GM12878 (cell line): ENCODE measurements around the gene ABHD13. TPM values are rescaled to one million over a fixed set of nuclear protein-coding genes. Genes with fewer than 3 reads are reported as not detected.

Source experiments
- ATAC-seq: fragments of 200-7000 bp; cut with Tn5 transposase; 3 replicates; pipeline ENCODE4 v1.9.1; 2020; ENCODE audit warnings: mild to moderate bottlenecking, moderate library complexity
- BruUV-seq: library from RNA; stranded (reverse); fragments of 400-500 nt; replicated peaks from 2 replicates; lab custom pipeline; 2021; lab: Mats Ljungman, UMichigan
- CTCF ChIA-PET: fragments of 300-600 bp; sonication (Branson Sonifier 250); formaldehyde crosslinking; extraction: SDS; loops from one replicate; lab custom pipeline; 2021; ENCODE audit warnings: inconsistent platforms; lab: Yijun Ruan, JAX
- POLR2A ChIA-PET: fragments of 350-600 bp; formaldehyde crosslinking; extraction: SDS; loops from one replicate; lab custom pipeline; 2021; ENCODE audit warnings: inconsistent platforms; lab: Charles Lee
- RAD21 ChIA-PET: fragments of 300-600 bp; sonication (Branson Sonifier 250); formaldehyde crosslinking; loops from one replicate; lab custom pipeline; 2023; ENCODE audit warnings: antibody characterized with exemption; ENCODE audit not compliant: unreplicated experiment; lab: Charles Lee
- SMC1A ChIA-PET: fragments of 300-600 bp; sonication (Branson Sonifier 250); formaldehyde crosslinking; loops from one replicate; lab custom pipeline; 2023; ENCODE audit not compliant: unreplicated experiment, uncharacterized antibody; lab: Charles Lee
- DNase-seq: peaks from one replicate; pipeline ENCODE4 v3.0.0-alpha.2; 2011; ENCODE audit warnings: low read depth, low spot score
- FAIRE-seq: peaks from 3 replicates; lab custom pipeline; 2011; peaks lifted over from hg19 to GRCh38; lab: Jason Lieb, UNC
- H2AFZ ChIP-seq: 2 replicates; pipeline ENCODE4 v1.6.0; 2011; ENCODE audit warnings: low read depth, low read length, control low read depth; ENCODE audit not compliant: control insufficient read depth
- H3K27ac ChIP-seq: 2 replicates; pipeline ENCODE4 v1.5.1; 2011; ENCODE audit warnings: control low read depth; ENCODE audit not compliant: control insufficient read depth, insufficient read depth
- H3K27me3 ChIP-seq, 2 experiments: replicated peaks in 1 of 2; 2 replicates each; pipeline versions ENCODE4 v1.6.0 to v1.6.1; 2011; ENCODE audit warnings: low read length in 1 of 2; ENCODE audit not compliant: control insufficient read depth in 2 of 2, insufficient read depth in 2 of 2
- H3K36me3 ChIP-seq, 2 experiments: 2 replicates each; pipeline ENCODE4 v1.5.1; 2011; ENCODE audit warnings: low read length in 1 of 2; ENCODE audit not compliant: control insufficient read depth in 2 of 2, insufficient read depth in 2 of 2
- H3K4me1 ChIP-seq: 2 replicates; pipeline ENCODE4 v1.6.1; 2011; ENCODE audit warnings: mild to moderate bottlenecking, low read length, moderate library complexity, mixed read lengths; ENCODE audit not compliant: control insufficient read depth, insufficient read depth
- H3K4me2 ChIP-seq: 2 replicates; pipeline ENCODE4 v1.6.0; 2011; ENCODE audit warnings: control low read depth; ENCODE audit not compliant: control insufficient read depth, insufficient read depth
- H3K4me3 ChIP-seq: fragments of 200-600 bp; sonication (generic); 2 replicates; pipeline ENCODE4 v1.5.1; 2016
- H3K79me2 ChIP-seq: 2 replicates; pipeline ENCODE4 v1.6.0; 2011; ENCODE audit warnings: low read length; ENCODE audit not compliant: control insufficient read depth, insufficient read depth
- H3K9ac ChIP-seq: 2 replicates; pipeline ENCODE4 v1.8.0; 2011; ENCODE audit warnings: low read length, control low read depth, mixed read lengths; ENCODE audit not compliant: control insufficient read depth, insufficient read depth
- H3K9me3 ChIP-seq: replicated peaks from 3 replicates; pipeline ENCODE4 v1.5.1; 2011; ENCODE audit warnings: mild to moderate bottlenecking, low read length; ENCODE audit not compliant: control insufficient read depth, insufficient read depth
- H4K20me1 ChIP-seq: 2 replicates; pipeline ENCODE4 v1.6.0; 2011; ENCODE audit not compliant: control insufficient read depth, insufficient read depth
- ATF2 ChIP-seq: IDR thresholded peaks from 2 replicates; pipeline ENCODE4 v1.6.1; 2012; ENCODE audit warnings: low read length, inconsistent platforms
- CHD1 ChIP-seq: IDR thresholded peaks from 2 replicates; pipeline ENCODE4 v1.6.1; 2012; ENCODE audit warnings: low read depth, low read length, improper control_type of control experiment
- IKZF2 ChIP-seq, 2 experiments: fragments of 450-650 bp; IDR thresholded peaks; 2 replicates each; pipeline ENCODE4 v1.6.1; 2017; ENCODE audit warnings: mild to moderate bottlenecking in 2 of 2, moderate library complexity in 2 of 2
- POLR2AphosphoS5 ChIP-seq: IDR thresholded peaks from 2 replicates; pipeline ENCODE4 v1.6.1; 2011; ENCODE audit warnings: mild to moderate bottlenecking, low read length, inconsistent platforms
- RUNX3 ChIP-seq: IDR thresholded peaks from 2 replicates; pipeline ENCODE4 v1.6.1; 2012; ENCODE audit warnings: low read length, inconsistent platforms
- TCF7 ChIP-seq: IDR thresholded peaks from 2 replicates; pipeline ENCODE4 v1.6.1; 2014; ENCODE audit warnings: antibody characterized with exemption, borderline replicate concordance
- ZBTB4 ChIP-seq: fragments of 450-650 bp; formaldehyde crosslinking; IDR thresholded peaks from 2 replicates; pipeline ENCODE4 v1.4.0; 2022; ENCODE audit warnings: mild to moderate bottlenecking, moderate library complexity
- WGBS: methylation state at CpG from one replicate; pipeline ENCODE4 v1.1.6; 2016; ENCODE audit warnings: low lambda C conversion rate; ENCODE audit not compliant: insufficient replicate concordance, insufficient coverage; ENCODE audit errors: missing lambda C conversion rate; 5-methylcytosine and 5-hydroxymethylcytosine counted together
- in situ Hi-C: fragments of 300-500 bp; cut with MboI; formaldehyde crosslinking; loops from 9 replicates; pipeline ENCODE4 v1.14.3; 2018; ENCODE audit warnings: mixed read lengths
- intact Hi-C: fragments of 100-400 bp; cut with micrococcal nuclease; formaldehyde crosslinking; loops from one replicate; pipeline ENCODE4 v1.14.2; 2022; ENCODE audit not compliant: unreplicated experiment
- polyA plus RNA-seq, 11 experiments: library from polyadenylated mRNA; depleted of rRNA in 4 of 11; unstranded in 6 of 11; stranded (reverse) in 5 of 11; fragments of >200 nt; fragmentation: Nextera tagmentation in 4 of 11; fragmentation: Illumina TruSeq in 1 of 11; extraction: Ambion mirVana in 4 of 11; extraction: Trizol in 1 of 11; gene quantifications; 1 replicate in 1 of 11; 2 replicates in 10 of 11; pipeline versions ENCODE4 v1.2.1 to v1.2.3, GENCODE V29; 2011 to 2016; ENCODE audit warnings: inconsistent platforms in 2 of 11, missing spikeins in 2 of 11, low read depth in 1 of 11
- total RNA-seq, 4 experiments: library from RNA; depleted of rRNA in 3 of 4; stranded (reverse); fragments of >200 nt in 3 of 4; fragmentation: Illumina TruSeq in 1 of 4; extraction: Trizol in 1 of 4; gene quantifications; 2 replicates each; pipeline versions ENCODE4 v1.2.1 to v1.2.3, GENCODE V29; 2013 to 2021

ABHD13 gene
- total and polyA plus RNA-seq, 10 of the 15 experiments (the other 5 are each of a cell fraction or from before 2014, with no cell fraction given): 3.2 to 10.7 (median 6.5) TPM

- H4K20me1 ChIP-seq: no peaks in the 10 kb centered on the region
- WGBS: 100% methylated on average over 5 of the region's 5 CpGs
- DNase-seq: no peak
- H3K4me2 ChIP-seq: no peak overlapping the region
- CTCF ChIA-PET: interaction anchor here (1.0 to 1.5 kb wide), 5 partner anchors 9 to 50 kb away, joined by 3 to 4 read pairs (median 3); no protein-coding TSS in a partner anchor
- H2AFZ ChIP-seq: no peak overlapping the region
- POLR2A ChIA-PET: no interaction called here
- in situ Hi-C loops: no loop called here
- no peak overlapping the region for H3K9ac ChIP-seq
- peaks cover 1% of the 10 kb centered on the region for H3K79me2 ChIP-seq
- ATAC-seq: no peak
- no peak for TF ChIP-seq RUNX3
- TF ChIP-seq TCF7: no peak
- no peak for TF ChIP-seq POLR2AphosphoS5
- no peak for TF ChIP-seq ZBTB4 (CRISPR knock-in tag)
- no peak for TF ChIP-seq CHD1
- no peak for TF ChIP-seq ATF2
- no peak for TF ChIP-seq IKZF2 (IDR thresholded peaks at IDR 0.05)
- H3K27ac ChIP-seq: no peak overlapping the region
- no peaks in the 10 kb centered on the region for H3K27me3 ChIP-seq
- no peaks in the 10 kb centered on the region for H3K9me3 ChIP-seq
- intact Hi-C loops: no loop called here
- RAD21 ChIA-PET: no interaction called here
- H3K4me1 ChIP-seq: peaks cover 7% of the 10 kb centered on the region; the same call in 1 of the 2 replicates
- FAIRE-seq: no peak
- no TSS peak for BruUV-seq
- no peaks in the 10 kb centered on the region for H3K36me3 ChIP-seq
- no peak overlapping the region for H3K4me3 ChIP-seq
- SMC1A ChIA-PET: interaction anchor here (1.8 kb wide), 1 partner anchor 12 kb away, joined by 4 read pairs; no protein-coding TSS in a partner anchor
These were observed 55.4 kb downstream of the ABHD13 start for GRCh38 chr13:108273429-108274118.
